Fibroblast of pulmonary artery (primary cell): ENCODE results near the gene PLEK.

Experiments
- DNase-seq: peaks from one replicate; pipeline ENCODE4 v3.0.0-alpha.2; 2010; ENCODE audit warnings: low read depth
- H3K4me3 ChIP-seq: replicated peaks from 2 replicates; pipeline ENCODE4 v1.5.1; 2011; ENCODE audit warnings: low read depth, mild to moderate bottlenecking, control low read depth, low read length, moderate library complexity
- CTCF ChIP-seq: IDR thresholded peaks from 2 replicates; pipeline ENCODE4 v1.5.1; 2011; ENCODE audit warnings: mild to moderate bottlenecking, control low read depth, low read length, inconsistent platforms; ENCODE audit errors: missing control alignments

PLEK gene

DNA sequence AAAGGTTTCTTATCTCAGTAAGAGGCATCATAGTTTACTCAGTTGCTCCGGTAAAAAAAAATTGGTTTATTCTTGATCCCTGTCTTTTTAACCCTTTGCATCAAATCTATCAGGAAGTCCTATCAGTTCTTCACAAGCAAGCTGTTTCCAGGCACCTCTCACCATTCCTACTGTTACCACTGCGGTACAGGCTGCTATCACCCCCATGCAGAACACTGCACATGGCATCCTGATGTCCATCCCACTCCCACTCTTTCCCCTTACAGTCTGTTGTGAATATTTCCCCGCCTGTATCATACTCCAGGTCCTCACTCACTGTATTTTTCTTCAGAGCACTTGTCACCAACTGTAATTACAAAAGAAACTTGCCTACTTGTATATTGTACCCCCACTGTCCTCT lies 40.0 kb upstream of the PLEK start:
- no peak for DNase-seq
- TF ChIP-seq CTCF: no peak
- H3K4me3 ChIP-seq: no peak overlapping the region

GRCh38 chr2:68328901-68329300 lies 36.2 kb upstream of the PLEK start:
- TF ChIP-seq CTCF: no peak
- no peak for DNase-seq
- no peak overlapping the region for H3K4me3 ChIP-seq

GRCh38 chr2:68330691-68331090 lies 34.4 kb upstream of the PLEK start:
- H3K4me3 ChIP-seq: no peak overlapping the region
- peak; percentile 31 for DNase-seq
- no peak for TF ChIP-seq CTCF

GRCh38 chr2:68333009-68333408 lies 32.1 kb upstream of the PLEK start:
- TF ChIP-seq CTCF: no peak
- no peak for DNase-seq
- no peak overlapping the region for H3K4me3 ChIP-seq

GRCh38 chr2:68333931-68334330 lies 31.2 kb upstream of the PLEK start:
- no peak for DNase-seq
- no peak overlapping the region for H3K4me3 ChIP-seq
- TF ChIP-seq CTCF: no peak

DNA sequence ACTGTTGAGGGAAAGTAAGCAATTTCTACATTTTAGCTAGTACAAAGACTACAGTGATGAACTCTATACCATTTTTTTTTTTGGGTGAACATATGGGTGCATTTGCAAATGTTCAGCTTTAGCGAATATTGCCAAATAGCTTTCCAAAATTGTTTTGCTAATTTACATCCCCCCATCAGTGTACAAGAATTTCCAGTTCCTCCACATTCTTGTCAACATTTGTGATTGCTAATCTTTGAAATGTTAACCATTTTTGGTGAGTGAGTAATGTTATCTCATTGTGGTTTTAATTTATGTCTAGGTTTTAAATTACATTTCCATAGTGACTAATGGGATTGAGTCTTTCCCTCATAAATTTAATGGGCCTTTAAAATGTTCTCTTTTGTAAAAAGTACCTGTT lies 28.9 kb upstream of the PLEK start:
- peak; percentile 49 for DNase-seq
- no peak overlapping the region for H3K4me3 ChIP-seq
- TF ChIP-seq CTCF: no peak

GRCh38 chr2:68340226-68341061 lies 24.6 kb upstream of the PLEK start:
- TF ChIP-seq CTCF: no peak
- H3K4me3 ChIP-seq: no peak overlapping the region
- no peak for DNase-seq
